T-helper 9 cell (primary cell): ENCODE results near the gene SLC7A1.
A peak's percentile ranks its signal among the peaks of the same experiment; 100 is the strongest.

Source experiments
- DNase-seq: peaks from one replicate; pipeline ENCODE4 v3.0.0-alpha.2; 2020

The SLC7A1 gene

GRCh38 chr13:29484796-29485195, 110.7 kb downstream of the SLC7A1 start:
- DNase-seq, result no peak

- no peak for DNase-seq
These were observed 111.3 kb downstream of the SLC7A1 start for GRCh38 chr13:29484236-29484635.

- DNase-seq, result no peak
These were observed 111.9 kb downstream of the SLC7A1 start for GRCh38 chr13:29483623-29484022.

- DNase-seq, result no peak
These were observed 112.3 kb downstream of the SLC7A1 start for GRCh38 chr13:29483211-29483610.

- no peak for DNase-seq
These were observed 113.0 kb downstream of the SLC7A1 start for GRCh38 chr13:29482504-29482903.

- no peak for DNase-seq
These were observed 113.9 kb downstream of the SLC7A1 start for GRCh38 chr13:29481603-29482002.

- DNase-seq, result no peak
These were observed 114.5 kb downstream of the SLC7A1 start for GRCh38 chr13:29480893-29481525.

- no peak for DNase-seq
These were observed 115.6 kb downstream of the SLC7A1 start for GRCh38 chr13:29479716-29480492.

- no peak for DNase-seq
These were observed 119.4 kb downstream of the SLC7A1 start for GRCh38 chr13:29476046-29476445.

GRCh38 chr13:29474991-29475390, 120.5 kb downstream of the SLC7A1 start:
- DNase-seq, result no peak

GRCh38 chr13:29473166-29473565, 122.3 kb downstream of the SLC7A1 start:
- no peak for DNase-seq

- DNase-seq, result peak; percentile 18
These were observed 123.0 kb downstream of the SLC7A1 start for GRCh38 chr13:29472332-29472961.

- no peak for DNase-seq
These were observed 123.9 kb downstream of the SLC7A1 start for GRCh38 chr13:29471551-29471950.

- DNase-seq, result no peak
These were observed 129.7 kb downstream of the SLC7A1 start for GRCh38 chr13:29465741-29466293.

GRCh38 chr13:29464105-29464679, 131.3 kb downstream of the SLC7A1 start:
- no peak for DNase-seq

GRCh38 chr13:29459813-29460355, 135.6 kb downstream of the SLC7A1 start:
- no peak for DNase-seq
